GM18867 (cell line): ENCODE data around the gene PGAP6.
"Not testable (repeated sequence)": the region's sequence is repeated elsewhere in the genome, so short reads cannot be mapped to it uniquely, and the experiment has no call there.

Source experiments
- ATAC-seq: cut with Tn5 transposase; IDR thresholded peaks from one replicate; pipeline ENCODE4 v1.9.1; 2021; ENCODE audit warnings: mild to moderate bottlenecking, moderate library complexity; ENCODE audit not compliant: unreplicated experiment

The PGAP6 gene, protein sequence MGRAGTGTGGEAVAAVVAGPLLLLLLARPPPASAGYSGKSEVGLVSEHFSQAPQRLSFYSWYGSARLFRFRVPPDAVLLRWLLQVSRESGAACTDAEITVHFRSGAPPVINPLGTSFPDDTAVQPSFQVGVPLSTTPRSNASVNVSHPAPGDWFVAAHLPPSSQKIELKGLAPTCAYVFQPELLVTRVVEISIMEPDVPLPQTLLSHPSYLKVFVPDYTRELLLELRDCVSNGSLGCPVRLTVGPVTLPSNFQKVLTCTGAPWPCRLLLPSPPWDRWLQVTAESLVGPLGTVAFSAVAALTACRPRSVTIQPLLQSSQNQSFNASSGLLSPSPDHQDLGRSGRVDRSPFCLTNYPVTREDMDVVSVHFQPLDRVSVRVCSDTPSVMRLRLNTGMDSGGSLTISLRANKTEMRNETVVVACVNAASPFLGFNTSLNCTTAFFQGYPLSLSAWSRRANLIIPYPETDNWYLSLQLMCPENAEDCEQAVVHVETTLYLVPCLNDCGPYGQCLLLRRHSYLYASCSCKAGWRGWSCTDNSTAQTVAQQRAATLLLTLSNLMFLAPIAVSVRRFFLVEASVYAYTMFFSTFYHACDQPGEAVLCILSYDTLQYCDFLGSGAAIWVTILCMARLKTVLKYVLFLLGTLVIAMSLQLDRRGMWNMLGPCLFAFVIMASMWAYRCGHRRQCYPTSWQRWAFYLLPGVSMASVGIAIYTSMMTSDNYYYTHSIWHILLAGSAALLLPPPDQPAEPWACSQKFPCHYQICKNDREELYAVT

DNA sequence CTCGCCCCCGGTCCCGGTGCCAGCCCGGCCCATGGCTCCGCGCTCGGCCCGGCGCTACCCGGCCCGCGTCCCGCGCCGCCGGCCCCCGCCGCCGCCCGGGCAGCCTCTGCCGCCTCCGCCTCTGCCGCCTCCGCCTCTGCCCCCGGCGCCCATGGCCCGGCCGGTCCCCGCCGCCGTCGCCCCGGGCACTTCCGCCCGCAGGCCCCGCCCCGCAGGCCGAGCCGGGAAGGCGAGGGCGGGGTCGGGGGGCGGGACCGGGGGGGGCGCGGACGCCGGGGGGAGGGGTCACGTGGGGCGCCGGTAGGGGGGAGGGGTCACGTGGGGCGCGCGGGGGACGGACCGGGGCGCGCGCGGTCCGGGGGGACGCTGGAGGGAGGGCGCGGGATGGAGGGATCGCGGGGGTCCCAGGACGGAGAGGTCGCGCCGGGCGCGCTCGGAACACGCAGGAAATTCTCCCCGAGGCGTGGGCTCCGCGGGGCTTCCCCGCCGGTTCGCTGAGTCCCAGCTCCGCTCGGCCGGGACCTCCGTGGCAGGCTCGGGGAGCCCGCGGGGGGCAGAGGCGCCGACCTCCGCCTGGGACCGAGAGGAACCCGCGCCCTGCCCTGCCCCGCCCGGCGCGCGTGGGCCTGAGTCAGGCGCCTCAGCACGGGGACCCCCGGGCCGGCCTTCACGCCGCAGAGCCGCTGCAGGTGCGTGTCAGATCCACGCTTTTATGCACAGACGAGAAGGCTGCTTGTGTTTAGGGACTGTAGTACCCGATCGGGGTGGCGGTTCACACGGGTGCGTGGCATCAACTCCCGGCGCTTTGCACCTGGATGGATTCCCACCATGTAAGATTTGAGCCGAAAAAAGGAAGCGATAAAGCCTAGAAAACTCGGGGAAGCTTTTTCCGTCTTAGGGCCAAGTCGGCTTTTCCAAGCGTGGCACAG is at the start of gene PGAP6:
PGAP6 (minus strand) TSS at position 190 of the 929 bp plus-strand sequence; CDS start at position 33, 157 bp downstream.
- peak; percentile 52 for ATAC-seq

DNA sequence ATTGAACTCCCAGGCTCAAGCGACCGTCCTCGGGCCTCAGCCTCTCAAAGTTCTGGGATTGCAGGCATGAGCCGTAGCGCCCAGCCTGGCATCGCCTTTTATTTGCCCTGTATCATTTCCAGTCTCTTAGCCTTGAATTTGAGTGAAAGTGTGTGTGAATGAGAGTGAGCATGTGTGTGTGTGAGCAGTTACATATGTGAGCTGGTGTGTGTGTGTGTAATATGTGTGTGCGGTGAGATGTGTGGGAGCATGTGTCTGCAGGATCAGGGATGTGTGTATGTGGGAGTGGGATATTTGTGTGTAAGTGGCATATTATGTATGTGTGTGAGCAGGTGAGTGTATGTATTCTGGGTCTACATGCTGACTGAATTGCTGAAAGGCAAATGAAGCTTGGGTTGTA is 49.1 kb upstream of the PGAP6 start:
- no peak for ATAC-seq

DNA sequence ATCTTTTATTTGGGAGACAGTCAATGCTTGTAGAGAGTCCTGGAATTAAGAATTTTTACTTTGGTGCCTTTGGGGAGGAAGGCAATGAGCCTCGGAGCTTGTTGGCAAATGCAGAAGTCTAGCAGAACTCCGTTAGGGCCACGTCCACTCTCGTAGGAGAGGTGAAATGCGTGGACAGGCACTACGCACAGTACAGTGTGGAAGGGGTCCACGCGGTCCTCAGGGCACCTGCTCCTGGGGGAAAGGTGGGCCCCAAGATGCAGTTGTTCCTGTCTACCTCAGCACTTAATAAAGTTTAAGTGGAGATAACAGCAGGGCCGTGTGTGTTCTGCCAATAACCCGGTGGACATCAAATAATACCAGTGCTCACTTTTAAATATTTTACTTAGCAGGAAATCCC is 45.5 kb upstream of the PGAP6 start:
- no peak for ATAC-seq

DNA sequence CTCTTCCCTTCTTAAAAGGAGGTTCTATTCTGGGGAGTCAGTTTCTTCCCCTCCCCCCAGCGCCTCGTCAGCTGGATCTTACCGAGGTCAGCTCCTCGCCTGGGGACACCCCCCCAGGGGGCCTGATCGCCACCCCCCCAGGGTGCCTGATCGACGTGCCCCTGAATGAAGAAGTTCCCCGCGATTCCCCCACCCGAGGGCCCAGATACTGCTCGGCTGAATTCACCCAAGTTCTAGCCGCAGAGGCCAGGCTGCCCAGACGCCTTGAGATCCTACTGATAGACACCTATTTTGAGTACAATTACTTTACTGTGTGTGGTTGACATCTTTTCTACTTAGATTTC is 45.1 kb upstream of the PGAP6 start:
- no peak for ATAC-seq

DNA sequence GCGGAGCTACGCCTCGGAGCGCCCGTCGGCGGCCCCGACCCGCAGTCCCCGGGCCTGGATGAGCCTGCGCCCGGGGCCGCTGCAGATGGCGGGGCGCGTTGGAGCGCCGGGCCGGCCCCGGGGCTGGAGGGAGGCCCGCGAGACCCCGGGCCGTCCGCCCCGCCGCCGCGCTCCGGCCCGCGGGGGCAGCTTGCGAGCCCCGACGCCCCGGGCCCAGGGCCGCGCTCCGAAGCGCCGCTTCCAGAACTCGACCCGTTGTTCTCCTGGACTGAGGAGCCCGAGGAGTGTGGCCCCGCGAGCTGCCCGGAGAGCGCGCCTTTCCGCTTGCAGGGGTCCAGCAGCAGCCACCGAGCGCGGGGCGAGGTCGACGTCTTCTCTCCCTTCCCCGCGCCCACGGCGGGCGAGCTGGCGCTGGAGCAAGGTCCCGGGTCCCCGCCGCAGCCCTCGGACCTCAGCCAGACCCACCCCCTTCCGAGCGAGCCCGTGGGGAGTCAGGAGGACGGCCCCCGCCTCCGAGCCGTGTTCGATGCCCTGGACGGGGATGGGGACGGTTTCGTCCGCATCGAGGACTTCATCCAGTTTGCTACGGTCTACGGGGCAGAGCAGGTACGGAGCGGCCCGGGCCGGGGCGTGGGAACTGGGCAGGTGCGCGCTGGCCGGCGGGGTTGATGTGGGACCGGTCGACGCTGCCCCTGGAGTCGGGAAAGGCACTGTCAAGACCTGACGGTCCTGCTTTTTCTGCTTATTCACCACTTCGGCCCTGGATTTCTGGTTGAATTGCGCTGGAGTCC is 44.5 kb upstream of the PGAP6 start:
- peak; percentile 11 for ATAC-seq

DNA sequence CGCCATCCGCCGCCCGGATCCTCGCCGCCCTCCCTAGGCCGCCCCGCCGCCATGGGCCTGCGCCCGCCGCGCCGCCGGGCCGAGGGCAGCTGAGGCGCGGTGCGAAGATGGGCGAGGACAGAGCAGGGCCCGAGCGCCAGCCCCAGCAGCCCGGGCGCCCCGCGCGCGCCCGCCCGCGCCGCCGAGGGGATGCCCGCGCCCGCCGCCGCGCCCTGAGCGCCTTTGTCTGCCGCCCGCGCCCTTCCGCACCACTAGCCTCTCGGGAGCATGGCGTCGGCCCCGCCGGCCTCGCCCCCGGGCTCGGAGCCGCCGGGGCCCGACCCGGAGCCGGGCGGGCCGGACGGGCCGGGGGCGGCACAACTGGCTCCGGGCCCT is 43.9 kb upstream of the PGAP6 start:
- ATAC-seq = peak; percentile 36

DNA sequence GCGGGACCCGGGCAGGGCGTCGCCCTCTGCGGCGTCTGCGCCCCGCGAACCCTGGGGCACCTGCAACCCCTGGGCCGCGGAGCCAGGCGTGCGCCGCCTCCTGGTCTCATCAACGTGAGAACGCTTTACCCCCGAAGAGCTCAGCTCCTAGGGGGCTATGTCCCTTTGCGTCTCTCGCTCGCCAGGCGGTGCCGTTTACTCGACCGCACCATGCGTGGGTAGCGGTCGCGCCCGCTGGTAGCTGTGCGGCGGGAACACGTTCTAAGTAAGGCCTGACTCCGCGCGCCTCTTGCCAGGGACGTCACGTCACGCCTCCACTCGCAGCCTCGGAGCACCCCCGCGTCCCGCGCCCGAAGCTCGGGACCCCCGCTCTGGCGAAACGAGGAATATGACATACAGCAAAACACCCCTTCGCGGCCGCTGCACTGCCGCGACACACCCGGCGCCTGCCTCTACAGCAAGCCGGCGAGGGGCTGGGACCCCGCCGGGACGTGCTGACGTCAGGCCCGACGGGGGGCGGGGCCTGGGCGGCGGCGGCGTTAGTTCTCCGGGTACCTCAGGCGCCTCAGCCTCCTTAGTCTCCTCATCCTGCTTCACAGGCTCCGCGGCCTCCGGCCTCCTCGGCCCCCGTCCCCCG is 43.4 kb upstream of the PGAP6 start, which contains the start of gene RAB11FIP3:
RAB11FIP3 (plus strand) TSS at position 568 of the 637 bp plus-strand sequence. CDS start 358 bp downstream, outside the sequence.
- ATAC-seq = peak; percentile 76

DNA sequence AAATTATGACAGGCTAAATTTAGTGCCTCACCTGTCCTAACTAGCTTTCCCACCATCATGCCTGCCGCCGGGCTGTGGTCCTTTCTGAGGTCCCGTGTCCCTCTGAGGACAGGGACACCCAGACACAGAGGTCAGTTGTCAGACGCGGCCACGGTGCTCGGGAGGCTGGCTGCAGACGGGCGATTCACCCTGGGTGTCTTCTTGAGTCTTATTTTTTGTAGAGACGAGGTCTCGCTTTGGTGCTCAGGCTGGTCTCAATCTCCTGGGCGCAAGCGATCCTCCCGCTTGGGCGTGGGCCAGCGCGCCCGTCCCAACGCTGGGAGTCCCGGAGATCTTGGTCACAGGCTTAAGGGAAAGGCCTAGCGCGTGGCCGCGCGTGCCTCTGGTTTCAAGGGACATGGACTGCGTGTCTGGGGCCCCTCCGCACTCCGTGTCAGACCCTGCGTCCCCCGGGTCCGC is 42.9 kb upstream of the PGAP6 start:
- ATAC-seq = no peak

DNA sequence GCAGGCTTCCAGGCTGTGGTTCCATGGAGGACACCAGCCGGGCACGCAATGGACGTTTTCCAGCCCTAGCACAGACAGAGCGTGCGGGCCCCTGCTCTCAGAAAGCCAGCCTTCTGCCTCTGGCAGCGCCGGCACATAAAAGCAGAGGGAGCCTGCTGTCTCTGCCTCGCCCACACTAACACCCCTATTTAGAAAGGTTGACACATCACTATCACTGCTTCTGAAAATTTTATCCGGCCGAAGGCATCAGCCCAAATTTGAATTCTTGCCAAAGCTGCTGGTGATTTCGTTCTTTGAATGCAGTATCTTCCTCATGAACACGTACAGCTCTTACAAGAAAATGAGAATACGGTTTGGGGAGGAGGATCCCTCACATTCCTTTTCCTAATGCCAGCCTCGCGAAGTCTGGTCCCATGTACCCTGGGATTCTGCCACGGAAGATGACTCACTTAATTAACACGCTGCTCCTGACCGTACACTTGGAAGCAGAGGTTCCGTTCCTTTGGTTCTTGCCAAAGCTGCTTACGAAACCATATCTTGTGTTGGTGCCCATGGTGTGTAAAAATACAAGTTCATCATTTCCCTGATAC is 42.4 kb upstream of the PGAP6 start:
- no peak for ATAC-seq

DNA sequence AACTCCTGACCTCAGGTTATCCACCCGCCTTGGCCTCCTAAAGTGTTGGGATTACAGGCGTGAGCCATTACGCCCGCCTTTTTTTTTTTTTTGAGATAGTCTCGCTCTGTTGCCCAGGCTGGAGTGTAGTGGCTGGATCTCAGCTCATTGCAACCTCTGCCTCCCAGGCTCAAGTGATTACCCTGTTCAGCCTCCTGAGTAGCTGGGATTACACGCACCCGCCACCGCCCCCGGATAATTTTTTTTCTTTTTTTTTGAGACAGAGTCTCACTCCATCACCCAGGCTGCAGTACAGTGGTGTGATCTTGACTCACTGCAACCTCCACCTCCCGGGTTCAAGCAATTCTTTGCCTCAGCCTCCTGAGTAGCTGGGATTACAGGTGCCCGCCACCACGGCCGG is 40.4 kb upstream of the PGAP6 start:
- ATAC-seq = not testable (repeated sequence)

DNA sequence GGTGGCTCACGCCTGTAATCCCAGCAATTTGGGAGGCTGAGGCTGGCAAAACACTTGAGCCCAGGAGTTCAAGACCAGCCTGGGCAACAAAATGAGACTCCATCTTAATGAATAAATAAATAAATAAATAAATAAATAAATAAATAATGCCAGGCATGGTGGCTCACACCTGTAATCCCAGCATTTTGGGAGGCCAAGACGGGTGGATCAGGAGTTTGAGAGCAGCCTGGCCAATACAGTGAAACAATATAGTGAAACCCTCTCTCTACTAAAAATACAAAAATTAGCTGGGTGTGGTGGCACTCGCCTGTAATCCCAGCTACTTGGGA is 33.4 kb upstream of the PGAP6 start:
- not testable (repeated sequence) for ATAC-seq

DNA sequence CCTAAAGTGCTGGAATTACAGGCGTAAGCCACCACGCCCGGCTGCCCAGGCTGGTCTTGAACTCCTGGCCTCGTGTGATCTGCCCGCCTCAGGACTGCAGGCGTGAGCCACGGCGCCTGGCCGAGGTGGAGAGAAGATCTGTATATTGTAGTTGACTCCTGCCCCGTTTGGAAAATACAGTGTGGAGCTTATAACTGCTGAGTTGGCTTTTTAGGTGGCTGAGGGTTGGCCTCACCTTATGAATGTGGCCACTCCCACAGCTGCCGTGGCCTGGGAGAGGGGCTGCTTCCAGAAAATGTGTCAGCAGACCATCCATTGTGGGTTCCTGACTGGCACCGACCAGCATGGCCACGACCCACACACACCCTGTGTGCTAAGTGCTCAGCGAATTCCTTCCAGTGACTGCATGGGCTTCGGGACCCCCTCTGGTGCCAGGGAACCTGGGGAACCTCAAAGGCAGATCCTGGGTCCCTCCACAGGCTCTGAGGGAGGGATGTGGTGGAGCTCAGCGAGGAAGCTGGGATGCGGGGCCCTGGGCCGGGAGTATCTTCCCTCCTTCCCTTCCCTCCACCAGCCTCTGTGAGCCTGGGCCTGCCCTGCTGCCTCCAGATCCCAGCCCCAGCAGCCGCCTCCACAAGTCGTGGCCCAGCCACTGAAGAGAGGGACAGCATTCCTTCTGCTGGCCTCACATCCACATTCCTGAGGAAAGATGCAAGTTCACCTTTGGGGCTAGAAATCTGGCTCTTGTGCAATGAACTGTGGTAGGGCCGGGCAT is 32.8 kb upstream of the PGAP6 start:
- no peak for ATAC-seq

DNA sequence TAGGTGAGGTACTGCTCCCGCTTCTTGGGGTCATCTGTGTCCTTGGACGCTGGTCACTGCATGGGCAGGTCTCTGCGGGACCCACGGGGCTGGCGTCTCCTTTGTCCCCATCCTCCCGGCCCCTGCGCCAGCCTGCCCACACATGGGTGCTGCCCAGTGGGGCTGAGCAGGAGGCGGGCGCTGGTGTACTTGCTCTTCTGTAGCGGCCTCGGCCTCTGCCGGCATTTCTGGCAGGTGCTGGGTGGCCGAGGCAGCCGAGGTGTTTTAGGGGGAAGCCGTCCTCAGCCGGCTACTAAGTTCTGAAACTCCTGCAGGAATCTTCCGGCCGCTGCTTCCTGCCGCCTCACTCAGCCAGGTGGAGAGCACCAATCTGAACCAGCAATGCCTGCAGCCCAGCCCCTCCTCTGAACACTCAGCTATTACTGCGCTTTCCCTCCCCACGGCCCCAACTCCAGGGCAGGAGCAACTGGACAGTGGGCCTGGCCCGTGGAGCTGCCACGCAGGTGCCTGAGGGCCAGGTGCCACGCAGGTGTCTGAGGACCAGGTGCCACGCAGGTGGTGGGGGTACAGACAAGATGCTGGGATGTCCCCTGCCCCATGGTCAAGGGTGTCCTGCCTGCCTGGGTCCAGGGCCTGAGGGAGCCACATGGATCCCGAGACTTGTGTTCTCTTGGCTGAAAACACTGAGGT is 29.9 kb upstream of the PGAP6 start:
- ATAC-seq = no peak

DNA sequence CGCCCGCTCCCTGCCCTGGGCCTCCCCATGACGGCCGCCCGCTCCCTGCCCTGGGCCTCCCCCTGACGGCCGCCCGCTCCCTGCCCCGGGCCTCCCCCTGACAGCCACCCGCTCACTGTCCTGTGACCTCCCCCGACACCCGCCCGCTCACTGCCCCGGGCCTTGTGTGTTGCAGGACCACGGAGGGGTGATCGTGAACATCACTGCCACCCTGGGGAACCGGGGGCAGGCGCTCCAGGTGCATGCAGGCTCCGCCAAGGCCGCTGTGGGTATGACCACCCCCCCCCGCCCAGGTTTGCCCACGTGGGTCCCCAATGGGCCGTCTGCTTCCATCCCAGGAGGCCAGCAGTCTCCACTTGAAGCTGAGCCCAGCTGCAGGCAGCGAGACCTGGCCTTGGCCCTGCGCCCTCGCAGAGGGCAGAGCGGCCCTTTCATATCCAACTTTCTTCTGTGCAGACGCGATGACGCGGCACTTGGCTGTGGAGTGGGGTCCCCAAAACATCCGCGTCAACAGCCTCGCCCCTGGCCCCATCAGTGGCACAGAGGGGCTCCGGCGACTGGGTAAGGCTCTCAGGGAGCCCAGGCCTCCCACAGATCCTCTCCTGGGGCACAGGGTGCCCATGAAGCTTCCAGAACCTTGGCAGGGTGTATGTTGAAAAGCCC is 28.9 kb upstream of the PGAP6 start:
- ATAC-seq = no peak

DNA sequence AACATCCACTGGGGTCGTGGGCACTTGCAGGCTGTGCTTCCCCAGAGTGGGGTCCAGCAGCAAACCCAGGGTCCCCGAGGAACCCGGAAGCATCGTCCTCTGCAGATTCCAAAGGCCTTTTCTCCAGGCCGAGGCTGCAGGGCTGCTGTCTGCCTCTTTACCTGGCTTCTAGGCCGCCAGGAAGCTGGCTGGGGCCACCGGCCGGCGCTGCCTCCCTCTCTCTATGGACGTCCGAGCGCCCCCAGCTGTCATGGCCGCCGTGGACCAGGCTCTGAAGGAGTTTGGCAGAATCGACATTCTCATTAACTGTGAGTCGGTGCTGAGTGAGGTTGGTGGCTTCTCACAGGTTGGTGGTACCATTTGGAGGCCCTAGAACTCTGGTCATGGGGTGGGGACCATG is 25.5 kb upstream of the PGAP6 start:
- ATAC-seq = no peak

DNA sequence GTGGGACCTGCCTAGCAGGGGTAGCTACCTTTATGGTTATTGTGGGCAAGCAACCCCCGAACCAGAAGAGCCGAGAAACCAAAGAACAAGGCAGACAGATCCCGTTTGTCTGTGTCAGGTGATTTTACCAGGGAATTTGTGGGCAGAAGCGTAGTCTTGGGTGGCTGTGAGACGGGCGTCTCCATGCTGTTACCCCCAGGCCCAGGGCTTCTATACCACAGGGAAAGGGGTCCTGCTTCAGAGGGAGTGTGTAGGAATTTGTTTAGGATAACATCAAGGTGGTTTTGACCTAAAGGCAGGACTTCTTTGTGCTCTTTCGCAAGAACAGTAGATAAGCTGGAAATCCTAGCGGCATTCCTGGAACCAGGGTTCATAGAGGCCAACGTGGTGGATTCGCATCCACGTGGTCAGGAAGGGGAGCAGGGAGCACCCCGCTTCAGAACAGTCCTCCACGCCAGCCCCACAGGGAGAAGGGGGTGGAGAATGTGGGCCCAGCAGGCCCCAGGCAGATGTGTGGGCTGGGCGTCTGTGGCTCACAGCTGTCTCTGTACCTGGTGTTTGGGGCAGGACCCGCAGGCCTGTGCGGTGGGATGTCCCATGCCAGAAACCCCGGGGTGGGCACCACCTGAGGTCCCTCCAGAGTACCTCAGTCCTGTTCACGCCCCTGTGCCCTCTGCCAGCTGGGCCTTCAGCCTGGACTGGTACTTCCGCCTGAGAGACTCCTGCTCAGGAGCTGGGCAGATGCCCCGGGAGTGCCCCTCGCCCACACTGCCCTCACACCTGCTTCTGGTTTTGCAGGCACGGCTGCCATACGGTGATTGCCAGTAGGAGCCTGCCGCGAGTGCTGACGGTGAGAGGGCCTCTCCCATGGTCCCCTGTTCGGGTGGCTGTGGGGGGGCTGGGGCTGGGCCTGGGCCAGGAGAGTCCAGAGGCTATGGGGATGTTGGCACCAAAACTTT is 24.0 kb upstream of the PGAP6 start:
- no peak for ATAC-seq
